ENCODE results near the gene LRRC25. TPM values are rescaled to one million over a fixed set of nuclear protein-coding genes. Genes with fewer than 3 reads are reported as not detected.
"Not testable (repeated sequence)": the region's sequence is repeated elsewhere in the genome, so short reads cannot be mapped to it uniquely, and the experiment has no call there.

Gene LRRC25
- polyA plus RNA-seq, 4 donors, result 0.79 to 1.9 (median 1.1) TPM

GRCh38 chr19:18353378-18354005 is 43.9 kb downstream of the LRRC25 start:
- no peak for DNase-seq (ENCODE audit: low read depth in 4 of 4, low spot score in 2 of 4)

- DNase-seq (ENCODE audit: low read depth in 4 of 4, low spot score in 2 of 4), result no peak
These were observed 45.9 kb downstream of the LRRC25 start for GRCh38 chr19:18351544-18351943.

- no peak for DNase-seq (ENCODE audit: low read depth in 4 of 4, low spot score in 2 of 4)
These were observed 46.9 kb downstream of the LRRC25 start for GRCh38 chr19:18350490-18350889.

GRCh38 chr19:18349524-18350128 is 47.8 kb downstream of the LRRC25 start:
- DNase-seq (ENCODE audit: low read depth in 4 of 4, low spot score in 2 of 4), result no peak

GRCh38 chr19:18348818-18349339 is 48.5 kb downstream of the LRRC25 start:
- DNase-seq (ENCODE audit: low read depth in 4 of 4, low spot score in 2 of 4), result not testable (repeated sequence)

- DNase-seq (ENCODE audit: low read depth in 4 of 4, low spot score in 2 of 4), result no peak
These were observed 49.3 kb downstream of the LRRC25 start for GRCh38 chr19:18348171-18348570.

- no peak for DNase-seq (ENCODE audit: low read depth in 4 of 4, low spot score in 2 of 4)
These were observed 51.3 kb downstream of the LRRC25 start for GRCh38 chr19:18346091-18346490.

GRCh38 chr19:18345296-18345695 is 52.1 kb downstream of the LRRC25 start:
- DNase-seq (ENCODE audit: low read depth in 4 of 4, low spot score in 2 of 4), result no peak

GRCh38 chr19:18344582-18344950 is 52.9 kb downstream of the LRRC25 start:
- DNase-seq (ENCODE audit: low read depth in 4 of 4, low spot score in 2 of 4), result no peak

- DNase-seq (ENCODE audit: low read depth in 4 of 4, low spot score in 2 of 4), result no peak
These were observed 55.3 kb downstream of the LRRC25 start for GRCh38 chr19:18342090-18342632.

Other genes with a start within 250 kb of the LRRC25 start
- 10 to 100 TPM; 27.8 to 39.6 (median 34.3) TPM for gene PIK3R2, start 244.5 kb downstream of the LRRC25 start, polyA plus RNA-seq (ENCODE audit: insufficient read length in 4 of 4)
- 10 to 100 TPM; 12.4 to 22.4 (median 15.3) TPM for gene IFI30, start 223.8 kb downstream of the LRRC25 start, polyA plus RNA-seq (ENCODE audit: insufficient read length in 4 of 4)
- gene MPV17L2, start 204.4 kb downstream of the LRRC25 start, polyA plus RNA-seq (ENCODE audit: insufficient read length in 4 of 4), result 10 to 100 TPM in 2 of 4 donors, 1 to 10 TPM in 2; 8.1 to 12.1 (median 10.6) TPM
- 1 to 10 TPM; 4.6 to 5.8 (median 5.3) TPM for gene RAB3A, start 193.6 kb downstream of the LRRC25 start, polyA plus RNA-seq (ENCODE audit: insufficient read length in 4 of 4)
- 1 to 10 TPM; 1.1 to 2.1 (median 1.4) TPM for gene PDE4C, start 171.2 kb downstream of the LRRC25 start, polyA plus RNA-seq (ENCODE audit: insufficient read length in 4 of 4)
- 10 to 100 TPM in 2 of 4 donors, 1 to 10 TPM in 2; 3.4 to 13.8 (median 8.9) TPM for gene IQCN, start 123.2 kb downstream of the LRRC25 start, polyA plus RNA-seq (ENCODE audit: insufficient read length in 4 of 4)
- 100 to 1,000 TPM in 2 of 4 donors, 10 to 100 TPM in 2; 75.4 to 102 (median 91.3) TPM for gene JUND, start 116.0 kb downstream of the LRRC25 start, polyA plus RNA-seq (ENCODE audit: insufficient read length in 4 of 4)
- 100 to 1,000 TPM in 2 of 4 donors, 10 to 100 TPM in 2; 90.4 to 134 (median 105) TPM for gene LSM4, start 74.5 kb downstream of the LRRC25 start, polyA plus RNA-seq (ENCODE audit: insufficient read length in 4 of 4)
- gene PGPEP1, start 57.0 kb downstream of the LRRC25 start, polyA plus RNA-seq (ENCODE audit: insufficient read length in 4 of 4), result 10 to 100 TPM; 21.2 to 31.5 (median 26.5) TPM
- gene GDF15, start 11.5 kb downstream of the LRRC25 start, polyA plus RNA-seq (ENCODE audit: insufficient read length in 4 of 4), result 10 to 100 TPM in 1 of 4 donors, 1 to 10 TPM in 3; 5.5 to 19.2 (median 8.2) TPM
- gene SSBP4, start 21.8 kb upstream of the LRRC25 start, polyA plus RNA-seq (ENCODE audit: insufficient read length in 4 of 4), result 100 to 1,000 TPM in 3 of 4 donors, 10 to 100 TPM in 1; 56.3 to 130 (median 114) TPM
- gene ISYNA1, start 40.5 kb upstream of the LRRC25 start, polyA plus RNA-seq (ENCODE audit: insufficient read length in 4 of 4), result 100 to 1,000 TPM in 3 of 4 donors, 10 to 100 TPM in 1; 85.7 to 154 (median 134) TPM
- gene ELL, start 124.4 kb upstream of the LRRC25 start, polyA plus RNA-seq (ENCODE audit: insufficient read length in 4 of 4), result 10 to 100 TPM in 3 of 4 donors, 1 to 10 TPM in 1; 8.3 to 13.8 (median 12.3) TPM
- 100 to 1,000 TPM; 155 to 215 (median 193) TPM for gene FKBP8, start 146.0 kb upstream of the LRRC25 start, polyA plus RNA-seq (ENCODE audit: insufficient read length in 4 of 4)
- gene KXD1, start 160.2 kb upstream of the LRRC25 start, polyA plus RNA-seq (ENCODE audit: insufficient read length in 4 of 4), result 10 to 100 TPM; 55.5 to 75.7 (median 67.6) TPM
- 1,000 to 10,000 TPM in 1 of 4 donors, 100 to 1,000 TPM in 3; 710 to 1,047 (median 838) TPM for gene UBA52, start 174.2 kb upstream of the LRRC25 start, polyA plus RNA-seq (ENCODE audit: insufficient read length in 4 of 4)
- 10 to 100 TPM; 22.5 to 51.3 (median 38.4) TPM for gene REX1BD, start 191.2 kb upstream of the LRRC25 start, polyA plus RNA-seq (ENCODE audit: insufficient read length in 4 of 4)
- 1 to 10 TPM; 3.3 to 7.7 (median 4.1) TPM for gene CRLF1, start 209.2 kb upstream of the LRRC25 start, polyA plus RNA-seq (ENCODE audit: insufficient read length in 4 of 4)
- 1 to 10 TPM; 2.3 to 4.1 (median 3.7) TPM for gene TMEM59L, start 215.2 kb upstream of the LRRC25 start, polyA plus RNA-seq (ENCODE audit: insufficient read length in 4 of 4)
- gene KLHL26, start 239.4 kb upstream of the LRRC25 start, polyA plus RNA-seq (ENCODE audit: insufficient read length in 4 of 4), result 10 to 100 TPM in 2 of 4 donors, 1 to 10 TPM in 2; 6.4 to 13.3 (median 9.8) TPM